NCI-H2196 treated with DMSO at 0.1 percent for 48 hours (cell line): Measurements from ENCODE around the gene MDH1.
A peak's percentile ranks its signal among the peaks of the same experiment; 100 is the strongest.
"Not testable (repeated sequence)": the region's sequence is repeated elsewhere in the genome, so short reads cannot be mapped to it uniquely, and the experiment has no call there.

ENCODE experiments used
- DNase-seq: peaks from one replicate; lab custom pipeline; 2025; ENCODE audit not compliant: unreplicated experiment; lab: John Stamatoyannopoulos, UW

MDH1 gene

DNA sequence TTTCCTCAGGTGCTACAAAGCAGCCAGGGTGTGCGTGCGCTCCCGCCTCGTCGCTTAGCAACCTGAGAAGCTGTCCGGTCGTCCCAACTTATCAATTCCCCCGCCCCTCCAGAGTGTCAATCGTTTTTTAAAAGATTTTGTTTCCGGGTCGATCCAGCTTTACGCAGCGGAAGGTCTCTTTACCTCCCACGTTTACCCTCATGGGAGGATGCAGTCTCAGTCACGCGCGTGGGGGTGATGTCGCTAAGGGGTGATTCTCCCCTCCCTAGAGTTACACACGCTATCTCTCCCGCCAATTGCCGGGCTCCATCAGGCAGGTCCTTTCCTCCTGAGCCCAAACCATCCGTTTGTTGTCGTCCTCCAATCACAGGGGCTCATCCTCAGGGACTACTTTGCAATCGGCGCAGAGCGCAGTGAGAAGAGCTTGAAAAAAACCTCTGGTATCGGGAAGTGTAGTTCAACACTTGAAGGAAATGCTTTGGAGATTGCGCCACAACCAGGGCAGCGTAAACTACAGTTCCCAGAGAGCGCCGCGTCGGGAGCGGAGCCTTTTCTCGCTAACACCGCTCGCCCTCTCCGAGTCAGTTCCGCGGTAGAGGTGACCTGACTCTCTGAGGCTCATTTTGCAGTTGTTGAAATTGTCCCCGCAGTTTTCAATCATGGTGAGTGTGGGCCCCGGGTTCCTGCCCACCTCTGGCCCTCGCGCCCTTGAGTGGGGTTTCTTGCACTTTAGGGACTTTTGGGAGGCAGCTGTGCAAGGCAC is at the start of gene MDH1, which contains the start of gene WDPCP:
TSS of gene MDH1 (plus strand) at position 579 of the 763 bp plus-strand sequence. CDS start at position 660, 81 bp downstream.
TSS of gene WDPCP (minus strand) at position 93 of the 763 bp plus-strand sequence. CDS start 206 bp downstream, outside the sequence.
- peak; percentile 82 for DNase-seq

DNA sequence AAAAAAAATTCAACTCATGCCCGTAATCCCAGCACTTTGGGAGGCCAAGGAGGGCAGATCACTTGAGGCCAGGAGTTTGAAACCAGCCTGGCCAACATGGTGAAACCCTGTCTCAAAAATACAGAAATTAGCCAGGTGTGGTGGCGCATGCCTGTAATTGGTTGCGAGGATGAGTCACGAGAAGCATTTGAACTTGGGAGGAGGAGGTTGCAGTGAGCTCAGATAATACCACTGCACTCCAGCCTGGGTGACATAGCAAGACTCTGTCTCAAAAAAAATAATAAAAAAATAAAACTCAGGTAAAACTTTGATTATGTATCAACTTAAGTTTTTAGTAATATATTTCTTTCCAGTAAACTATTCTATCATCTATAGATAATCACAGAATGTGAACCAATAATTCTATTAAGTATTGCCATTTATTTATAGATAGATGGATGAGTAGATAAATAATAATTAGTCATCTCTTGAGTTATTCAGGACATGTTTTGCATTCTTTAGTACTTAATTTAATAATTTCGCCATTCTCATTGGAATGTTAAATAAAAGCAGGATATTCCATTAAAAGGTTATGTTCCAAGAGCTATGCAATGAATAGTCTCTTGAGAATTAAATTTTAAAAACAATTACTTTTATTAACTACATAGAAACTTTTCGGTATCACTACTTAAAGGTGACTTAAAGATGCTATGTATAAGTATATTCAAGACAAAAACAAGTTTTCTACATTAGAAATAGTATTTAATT is 49.2 kb upstream of the MDH1 start:
- no peak for DNase-seq

- DNase-seq = no peak
Measured at GRCh38 chr2:63544017-63544627, 44.6 kb upstream of the MDH1 start.

DNA sequence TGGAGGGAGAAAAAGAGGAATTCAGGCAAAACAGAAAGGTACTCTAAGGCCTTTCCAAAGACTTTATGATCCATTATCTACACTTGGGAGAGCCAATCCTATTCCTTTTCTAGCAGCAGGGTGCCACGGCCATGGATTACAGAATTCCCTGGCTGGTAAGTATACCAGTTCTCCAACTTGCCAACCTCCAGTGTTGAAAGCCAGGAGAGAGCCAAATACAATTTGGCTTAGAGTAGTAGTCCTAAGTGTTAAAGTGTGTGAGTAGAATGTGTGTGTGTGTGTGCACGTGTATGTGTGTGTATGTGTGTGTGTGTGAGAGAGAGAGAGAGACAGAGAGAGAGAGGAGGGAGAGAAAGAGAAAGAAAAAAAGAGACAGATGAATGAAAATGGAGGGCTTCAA is 43.7 kb upstream of the MDH1 start:
- DNase-seq = no peak

DNA sequence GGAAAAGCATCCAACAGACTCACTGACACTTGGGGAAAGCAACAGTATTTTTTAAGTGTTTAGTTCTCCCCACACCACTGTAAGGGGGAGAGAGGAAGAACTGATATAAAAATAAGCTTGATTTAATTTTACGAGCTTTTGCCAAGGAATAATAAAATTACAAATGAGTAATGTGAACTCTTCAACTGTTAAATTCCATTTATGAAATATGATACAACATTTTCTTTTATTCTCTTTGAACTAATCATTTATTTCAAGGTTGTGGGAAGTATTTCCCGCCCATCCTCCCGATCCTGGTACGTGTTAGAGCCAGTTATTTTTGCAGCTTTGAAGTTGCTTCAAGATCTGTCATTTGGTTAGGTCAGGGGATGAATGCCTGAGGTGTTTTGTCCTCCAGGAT is 35.7 kb upstream of the MDH1 start:
- DNase-seq = no peak

DNA sequence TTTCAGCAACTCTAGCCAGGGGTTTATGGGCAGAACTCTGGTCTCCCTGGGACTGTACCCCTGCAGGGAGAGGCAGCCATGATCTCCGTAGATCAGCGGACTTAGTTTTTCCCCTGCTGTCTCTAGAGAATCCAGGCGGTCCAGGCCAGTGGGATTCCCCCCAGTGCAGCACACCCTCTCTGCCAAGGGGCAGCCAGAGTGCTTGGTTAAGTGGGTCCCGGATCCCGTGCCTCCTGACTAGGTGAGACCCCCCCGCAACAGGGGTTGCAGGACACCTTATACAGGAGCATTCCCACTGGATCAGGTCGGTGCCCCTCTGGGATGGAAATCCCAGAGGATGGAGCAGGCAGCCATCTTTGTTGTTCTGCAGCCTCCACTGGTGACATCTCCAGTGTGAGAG is 33.5 kb upstream of the MDH1 start:
- no peak for DNase-seq

GRCh38 chr2:63555931-63556330 is 32.8 kb upstream of the MDH1 start:
- DNase-seq = no peak

DNA sequence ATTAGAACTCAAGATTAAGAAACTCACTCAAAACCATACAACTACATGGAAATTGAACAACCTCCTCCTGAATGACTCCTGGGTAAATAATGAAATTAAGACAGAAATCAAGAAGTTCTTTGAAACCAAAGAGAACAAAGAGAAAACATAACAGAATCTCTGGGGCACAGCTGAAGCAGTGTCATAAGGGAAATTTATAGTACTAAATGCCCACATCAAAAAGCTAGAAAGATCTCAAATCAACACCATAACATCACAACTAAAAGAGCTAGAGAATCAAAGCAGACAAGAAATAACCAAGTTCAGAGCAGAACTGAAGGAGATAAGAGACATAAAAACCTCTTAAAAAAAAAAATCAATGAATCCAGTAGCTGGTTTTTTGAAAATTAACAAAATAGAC is 30.9 kb upstream of the MDH1 start:
- not testable (repeated sequence) for DNase-seq

- not testable (repeated sequence) for DNase-seq
Measured at GRCh38 chr2:63558922-63559321, 29.8 kb upstream of the MDH1 start.

GRCh38 chr2:63562751-63563150 is 26.0 kb upstream of the MDH1 start:
- DNase-seq = no peak

- no peak for DNase-seq
Measured at GRCh38 chr2:63569740-63570139, 19.0 kb upstream of the MDH1 start.

- no peak for DNase-seq
Measured at GRCh38 chr2:63571291-63571690, 17.5 kb upstream of the MDH1 start.

GRCh38 chr2:63572001-63572400 is 16.8 kb upstream of the MDH1 start:
- DNase-seq = no peak

DNA sequence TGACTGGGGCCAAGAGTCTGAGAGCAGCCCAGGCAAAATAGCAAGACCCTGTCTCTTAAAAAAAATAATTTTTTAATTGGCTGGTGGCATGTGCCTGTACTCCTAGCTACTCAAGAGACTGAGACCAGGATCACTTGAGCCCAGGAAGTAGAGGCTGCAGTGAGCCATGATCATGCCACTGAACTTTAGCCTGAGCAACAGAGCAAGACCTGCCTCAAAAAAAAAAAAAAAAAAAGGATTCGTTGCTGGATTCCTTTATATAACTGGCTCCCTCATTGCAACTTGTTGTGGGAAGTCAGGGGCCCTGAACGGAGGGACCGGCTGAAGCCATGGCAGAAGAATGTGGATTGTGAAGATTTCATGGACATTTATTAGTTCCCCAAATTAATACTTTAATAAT is 15.7 kb upstream of the MDH1 start:
- not testable (repeated sequence) for DNase-seq

DNA sequence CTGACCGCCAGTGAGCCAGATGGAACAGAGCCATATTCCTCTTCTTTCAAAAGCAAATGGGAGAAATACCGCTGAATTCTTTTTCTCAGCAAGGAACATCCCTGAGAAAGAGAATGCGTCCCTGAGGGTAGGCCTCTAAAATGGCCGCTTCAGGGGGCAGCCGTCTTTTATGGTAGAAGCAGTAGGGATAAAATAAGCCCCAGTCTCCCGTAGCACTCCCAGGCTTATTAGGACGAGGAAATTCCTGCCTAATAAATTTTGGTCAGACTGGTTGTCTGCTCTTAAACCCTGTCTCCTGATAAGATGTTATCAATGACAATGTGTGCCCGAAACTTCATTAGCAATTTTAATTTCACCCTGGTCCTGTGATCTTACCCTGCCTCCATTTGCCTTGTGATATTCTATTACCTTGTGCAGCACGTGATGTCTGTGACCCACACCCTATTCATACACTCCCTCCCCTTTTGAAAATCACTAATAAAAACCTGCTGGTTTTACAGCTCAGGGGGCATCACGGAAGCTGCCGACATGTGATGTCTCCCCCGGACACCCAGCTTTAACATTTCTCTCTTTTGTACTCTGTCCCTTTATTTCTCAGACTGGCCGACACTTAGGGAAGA is 14.9 kb upstream of the MDH1 start:
- not testable (repeated sequence) for DNase-seq

DNA sequence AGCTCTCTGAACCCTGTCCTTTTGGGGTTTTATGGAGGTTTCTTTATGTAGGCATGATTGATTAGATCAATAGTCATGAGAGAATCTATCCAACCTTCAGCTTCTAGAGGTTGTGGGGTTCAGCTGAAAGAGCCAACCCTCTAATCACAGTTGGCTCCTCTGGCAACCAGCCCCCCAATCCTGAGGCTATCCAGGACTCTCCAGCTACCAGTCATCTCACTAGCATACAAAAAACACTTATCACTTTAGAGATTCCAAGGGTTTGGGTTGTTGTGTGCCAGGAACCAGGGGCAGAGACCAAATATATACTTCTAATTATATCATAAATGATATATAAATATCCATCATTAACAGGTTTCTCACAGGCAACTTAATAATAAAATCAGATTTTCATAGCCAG is 12.2 kb upstream of the MDH1 start:
- DNase-seq = no peak

- DNase-seq = no peak
Measured at GRCh38 chr2:63578767-63579166, 10.0 kb upstream of the MDH1 start.

- no peak for DNase-seq
Measured at GRCh38 chr2:63580651-63581297, 8.0 kb upstream of the MDH1 start.

DNA sequence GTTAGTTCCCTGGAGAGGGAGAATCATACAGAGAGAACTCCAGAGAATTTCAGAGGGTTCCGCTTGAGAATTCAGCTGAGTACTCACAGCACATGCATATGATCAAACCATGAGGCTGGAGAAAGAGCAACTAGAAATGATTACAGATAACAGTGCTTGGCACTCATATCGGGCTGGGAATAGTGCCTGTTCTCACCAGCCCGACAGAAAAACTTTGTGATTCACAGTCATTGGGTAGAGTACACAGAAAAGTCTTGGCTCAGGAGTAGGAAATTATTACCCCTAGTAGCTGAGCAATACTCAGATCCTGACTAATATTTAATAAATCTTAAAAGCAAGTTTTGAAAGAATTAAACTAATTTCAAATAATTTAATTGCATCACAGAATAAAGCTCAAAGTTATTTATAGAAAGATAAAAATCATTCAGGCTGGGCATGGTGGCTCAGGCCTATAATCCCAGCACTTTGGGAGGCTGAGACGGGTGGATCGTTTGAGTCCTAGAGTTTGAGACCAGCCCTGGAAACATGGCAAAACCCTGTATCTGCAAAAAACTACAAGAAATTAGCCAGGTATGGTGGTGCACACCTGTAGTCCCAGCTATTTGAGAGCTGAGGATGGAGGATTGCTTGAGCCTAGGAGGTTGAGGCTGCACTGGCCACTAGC is 7.3 kb upstream of the MDH1 start:
- DNase-seq = no peak

DNA sequence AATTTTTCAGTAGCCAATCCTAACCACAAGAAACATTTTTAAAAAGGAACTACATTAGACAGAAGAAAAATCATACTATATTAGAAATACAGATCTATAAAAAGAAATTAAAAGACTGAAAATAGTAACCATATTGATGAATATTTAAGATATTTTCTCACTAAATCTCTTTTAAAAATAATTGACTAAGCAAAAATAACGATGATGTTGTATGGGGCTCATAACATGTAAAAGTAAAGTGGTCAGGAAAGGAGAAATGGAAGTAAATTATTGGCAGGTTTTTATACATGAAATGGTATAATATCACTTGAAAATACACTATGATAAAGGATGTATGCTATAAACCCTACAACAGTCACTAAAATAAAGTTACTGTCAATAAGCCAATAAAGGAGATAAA is 5.9 kb upstream of the MDH1 start:
- no peak for DNase-seq
